GM12878 (cell line): Measurements from ENCODE around the gene STK16. TPM values are rescaled to one million over a fixed set of nuclear protein-coding genes. Genes with fewer than 3 reads are reported as not detected.

Experiments
- ASH2L ChIP-seq: fragments of 300-600, 200-600 bp; sonication (generic); IDR thresholded peaks from 2 replicates; pipeline ENCODE4 v1.6.1; 2017; ENCODE audit warnings: low read depth, mild to moderate bottlenecking, borderline replicate concordance
- BMI1 ChIP-seq: fragments of 450-650 bp; IDR thresholded peaks from 2 replicates; pipeline ENCODE4 v1.6.1; 2016; ENCODE audit warnings: mild to moderate bottlenecking, moderate library complexity, borderline replicate concordance
- CHD1 ChIP-seq: IDR thresholded peaks from 2 replicates; pipeline ENCODE4 v1.6.1; 2012; ENCODE audit warnings: low read depth, low read length, improper control_type of control experiment
- CHD2 ChIP-seq: IDR thresholded peaks from 2 replicates; pipeline ENCODE4 v1.6.1; 2011; ENCODE audit warnings: low read depth, low read length, improper control_type of control experiment, borderline replicate concordance
- FOXK2 ChIP-seq: fragments of 450-650 bp; IDR thresholded peaks from 2 replicates; pipeline ENCODE4 v1.6.1; 2017; ENCODE audit warnings: mild to moderate bottlenecking, moderate library complexity
- FOXM1 ChIP-seq: IDR thresholded peaks from 2 replicates; pipeline ENCODE4 v1.6.1; 2012; ENCODE audit warnings: low read depth, mild to moderate bottlenecking, inconsistent platforms, low read length, moderate library complexity
- HDAC6 ChIP-seq: fragments of 200-600 bp; sonication (generic); IDR thresholded peaks from one replicate; pipeline ENCODE4 v1.8.0; 2017; ENCODE audit warnings: antibody characterized with exemption; ENCODE audit not compliant: unreplicated experiment
- IRF4 ChIP-seq: IDR thresholded peaks from 2 replicates; pipeline ENCODE4 v1.6.1; 2011; ENCODE audit warnings: low read depth, low read length
- MYC ChIP-seq: IDR thresholded peaks from 2 replicates; pipeline ENCODE4 v1.6.1; 2011; ENCODE audit warnings: mild to moderate bottlenecking, low read length, moderate library complexity, inconsistent platforms; ENCODE audit not compliant: insufficient read depth, insufficient replicate concordance, insufficient read length, severe bottlenecking
- NBN ChIP-seq: fragments of 450-650 bp; IDR thresholded peaks from 2 replicates; pipeline ENCODE4 v1.6.1; 2016
- PML ChIP-seq: IDR thresholded peaks from 2 replicates; pipeline ENCODE4 v1.6.1; 2012; ENCODE audit warnings: low read length, inconsistent platforms
- RCOR1 ChIP-seq: conservative IDR thresholded peaks from 2 replicates; pipeline ENCODE4 v1.6.1; 2012; ENCODE audit warnings: low read depth, low read length, improper control_type of control experiment
- SIX5 ChIP-seq: IDR thresholded peaks from 2 replicates; pipeline ENCODE4 v1.6.1; 2011; ENCODE audit warnings: mild to moderate bottlenecking, low read depth, low read length, moderate library complexity; ENCODE audit not compliant: severe bottlenecking
- SMAD5 ChIP-seq: IDR thresholded peaks from 2 replicates; pipeline ENCODE4 v1.6.1; 2016; ENCODE audit warnings: antibody characterized with exemption, low read depth
- YBX1 ChIP-seq: fragments of 450-650 bp; IDR thresholded peaks from 2 replicates; pipeline ENCODE4 v1.6.1; 2016; ENCODE audit warnings: antibody characterized with exemption
- ZBED1 ChIP-seq: IDR thresholded peaks from 2 replicates; pipeline ENCODE4 v1.6.1; 2016; ENCODE audit warnings: borderline replicate concordance
- polyA plus RNA-seq, 11 experiments: library from polyadenylated mRNA; depleted of rRNA in 4 of 11; unstranded in 6 of 11; stranded (reverse) in 5 of 11; fragments of >200 nt; fragmentation: Nextera tagmentation in 4 of 11; fragmentation: Illumina TruSeq in 1 of 11; extraction: Ambion mirVana in 4 of 11; extraction: Trizol in 1 of 11; gene quantifications; 1 replicate in 1 of 11; 2 replicates in 10 of 11; pipeline versions ENCODE4 v1.2.1 to v1.2.3, GENCODE V29; 2011 to 2016; ENCODE audit warnings: inconsistent platforms in 2 of 11, missing spikeins in 2 of 11, low read depth in 1 of 11
- total RNA-seq, 4 experiments: library from RNA; depleted of rRNA in 3 of 4; stranded (reverse); fragments of >200 nt in 3 of 4; fragmentation: Illumina TruSeq in 1 of 4; extraction: Trizol in 1 of 4; gene quantifications; 2 replicates each; pipeline versions ENCODE4 v1.2.1 to v1.2.3, GENCODE V29; 2013 to 2021
- TF ChIP-seq, protein P1 (sequence below): fragments of 450-650 bp; IDR thresholded peaks from 2 replicates; pipeline ENCODE4 v1.6.1; 2014; ENCODE audit warnings: mild to moderate bottlenecking
- TF ChIP-seq, protein P2 (sequence below): fragments of 450-650 bp; formaldehyde crosslinking; IDR thresholded peaks from 2 replicates; pipeline ENCODE4 v1.5.0; 2022; ENCODE audit warnings: mild to moderate bottlenecking, missing genetic modification characterization
- TF ChIP-seq, protein P3 (sequence below): fragments of 450-650 bp; IDR thresholded peaks from 2 replicates; pipeline ENCODE4 v1.6.1; 2017; ENCODE audit warnings: mild to moderate bottlenecking, moderate library complexity
- TF ChIP-seq, protein P4 (sequence below): IDR thresholded peaks from 2 replicates; pipeline ENCODE4 v1.6.1; 2012; ENCODE audit warnings: low read depth, low read length, improper control_type of control experiment

STK16 gene
- total and polyA plus RNA-seq, 10 of the 15 experiments (the other 5 are each of a cell fraction or from before 2014, with no cell fraction given): 4.3 to 50.1 (median 17.9) TPM

DNA sequence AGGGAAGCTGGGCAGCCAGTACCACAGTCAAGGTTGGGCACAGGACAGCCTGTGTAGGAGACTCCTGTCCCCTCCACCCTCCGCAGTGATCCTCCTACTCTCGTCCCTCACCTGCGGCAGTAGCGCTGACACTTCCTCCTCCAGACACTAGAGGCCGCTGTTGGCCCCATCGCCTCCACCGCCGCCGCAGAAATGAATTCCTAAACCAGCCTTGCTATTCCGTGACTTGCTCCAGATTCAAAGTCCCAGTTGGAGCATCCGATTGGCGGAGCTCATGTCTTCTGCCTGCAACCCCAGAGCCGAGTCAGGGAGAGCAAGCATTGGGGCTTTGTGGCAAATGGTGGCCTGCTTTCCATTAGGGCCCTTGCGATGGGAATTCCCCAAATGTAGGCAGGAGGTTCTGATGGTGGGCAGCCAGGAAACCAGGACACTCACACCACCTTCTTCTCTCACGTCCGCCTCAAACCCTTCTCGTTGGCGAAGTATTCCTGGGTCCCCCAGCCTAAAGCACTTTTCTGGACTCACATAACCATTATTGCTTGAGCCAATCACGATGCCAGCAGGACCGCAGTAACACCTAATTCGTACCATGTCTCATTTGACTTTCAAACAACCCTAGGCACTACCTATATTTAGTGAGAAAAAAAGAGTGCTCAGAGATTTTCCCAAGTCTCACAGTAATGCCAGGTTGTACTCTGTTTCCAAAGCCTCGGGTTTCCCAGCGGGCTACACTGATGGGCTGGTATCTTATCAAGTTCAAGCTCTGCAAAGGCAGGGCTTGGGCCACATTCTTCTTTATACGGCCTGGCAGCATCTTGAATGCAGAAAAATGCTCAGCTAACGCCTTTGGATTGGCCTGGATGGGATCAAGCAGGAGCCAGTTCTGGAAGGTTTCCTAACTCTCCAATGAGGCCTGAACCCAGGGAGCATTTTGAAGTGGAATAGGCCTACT lies 32.7 kb downstream of the STK16 start (continued):
- no peak; the same call in 1 of the 2 replicates for TF ChIP-seq IRF4
- TF ChIP-seq, protein P1, sequence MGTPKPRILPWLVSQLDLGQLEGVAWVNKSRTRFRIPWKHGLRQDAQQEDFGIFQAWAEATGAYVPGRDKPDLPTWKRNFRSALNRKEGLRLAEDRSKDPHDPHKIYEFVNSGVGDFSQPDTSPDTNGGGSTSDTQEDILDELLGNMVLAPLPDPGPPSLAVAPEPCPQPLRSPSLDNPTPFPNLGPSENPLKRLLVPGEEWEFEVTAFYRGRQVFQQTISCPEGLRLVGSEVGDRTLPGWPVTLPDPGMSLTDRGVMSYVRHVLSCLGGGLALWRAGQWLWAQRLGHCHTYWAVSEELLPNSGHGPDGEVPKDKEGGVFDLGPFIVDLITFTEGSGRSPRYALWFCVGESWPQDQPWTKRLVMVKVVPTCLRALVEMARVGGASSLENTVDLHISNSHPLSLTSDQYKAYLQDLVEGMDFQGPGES: no peak
- TF ChIP-seq CHD1: no peak
- TF ChIP-seq, protein P2, sequence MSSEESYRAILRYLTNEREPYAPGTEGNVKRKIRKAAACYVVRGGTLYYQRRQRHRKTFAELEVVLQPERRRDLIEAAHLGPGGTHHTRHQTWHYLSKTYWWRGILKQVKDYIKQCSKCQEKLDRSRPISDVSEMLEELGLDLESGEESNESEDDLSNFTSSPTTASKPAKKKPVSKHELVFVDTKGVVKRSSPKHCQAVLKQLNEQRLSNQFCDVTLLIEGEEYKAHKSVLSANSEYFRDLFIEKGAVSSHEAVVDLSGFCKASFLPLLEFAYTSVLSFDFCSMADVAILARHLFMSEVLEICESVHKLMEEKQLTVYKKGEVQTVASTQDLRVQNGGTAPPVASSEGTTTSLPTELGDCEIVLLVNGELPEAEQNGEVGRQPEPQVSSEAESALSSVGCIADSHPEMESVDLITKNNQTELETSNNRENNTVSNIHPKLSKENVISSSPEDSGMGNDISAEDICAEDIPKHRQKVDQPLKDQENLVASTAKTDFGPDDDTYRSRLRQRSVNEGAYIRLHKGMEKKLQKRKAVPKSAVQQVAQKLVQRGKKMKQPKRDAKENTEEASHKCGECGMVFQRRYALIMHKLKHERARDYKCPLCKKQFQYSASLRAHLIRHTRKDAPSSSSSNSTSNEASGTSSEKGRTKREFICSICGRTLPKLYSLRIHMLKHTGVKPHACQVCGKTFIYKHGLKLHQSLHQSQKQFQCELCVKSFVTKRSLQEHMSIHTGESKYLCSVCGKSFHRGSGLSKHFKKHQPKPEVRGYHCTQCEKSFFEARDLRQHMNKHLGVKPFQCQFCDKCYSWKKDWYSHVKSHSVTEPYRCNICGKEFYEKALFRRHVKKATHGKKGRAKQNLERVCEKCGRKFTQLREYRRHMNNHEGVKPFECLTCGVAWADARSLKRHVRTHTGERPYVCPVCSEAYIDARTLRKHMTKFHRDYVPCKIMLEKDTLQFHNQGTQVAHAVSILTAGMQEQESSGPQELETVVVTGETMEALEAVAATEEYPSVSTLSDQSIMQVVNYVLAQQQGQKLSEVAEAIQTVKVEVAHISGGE (CRISPR knock-in tag): no peak
- 0 out of 2 replicates have a peak, but pooled peaks have one; percentile 34 for TF ChIP-seq CHD2
- TF ChIP-seq SMAD5: no peak
- no peak for TF ChIP-seq SIX5
- peak; percentile 56; the same call in 1 of the 2 replicates for TF ChIP-seq FOXM1
- TF ChIP-seq, protein P3, sequence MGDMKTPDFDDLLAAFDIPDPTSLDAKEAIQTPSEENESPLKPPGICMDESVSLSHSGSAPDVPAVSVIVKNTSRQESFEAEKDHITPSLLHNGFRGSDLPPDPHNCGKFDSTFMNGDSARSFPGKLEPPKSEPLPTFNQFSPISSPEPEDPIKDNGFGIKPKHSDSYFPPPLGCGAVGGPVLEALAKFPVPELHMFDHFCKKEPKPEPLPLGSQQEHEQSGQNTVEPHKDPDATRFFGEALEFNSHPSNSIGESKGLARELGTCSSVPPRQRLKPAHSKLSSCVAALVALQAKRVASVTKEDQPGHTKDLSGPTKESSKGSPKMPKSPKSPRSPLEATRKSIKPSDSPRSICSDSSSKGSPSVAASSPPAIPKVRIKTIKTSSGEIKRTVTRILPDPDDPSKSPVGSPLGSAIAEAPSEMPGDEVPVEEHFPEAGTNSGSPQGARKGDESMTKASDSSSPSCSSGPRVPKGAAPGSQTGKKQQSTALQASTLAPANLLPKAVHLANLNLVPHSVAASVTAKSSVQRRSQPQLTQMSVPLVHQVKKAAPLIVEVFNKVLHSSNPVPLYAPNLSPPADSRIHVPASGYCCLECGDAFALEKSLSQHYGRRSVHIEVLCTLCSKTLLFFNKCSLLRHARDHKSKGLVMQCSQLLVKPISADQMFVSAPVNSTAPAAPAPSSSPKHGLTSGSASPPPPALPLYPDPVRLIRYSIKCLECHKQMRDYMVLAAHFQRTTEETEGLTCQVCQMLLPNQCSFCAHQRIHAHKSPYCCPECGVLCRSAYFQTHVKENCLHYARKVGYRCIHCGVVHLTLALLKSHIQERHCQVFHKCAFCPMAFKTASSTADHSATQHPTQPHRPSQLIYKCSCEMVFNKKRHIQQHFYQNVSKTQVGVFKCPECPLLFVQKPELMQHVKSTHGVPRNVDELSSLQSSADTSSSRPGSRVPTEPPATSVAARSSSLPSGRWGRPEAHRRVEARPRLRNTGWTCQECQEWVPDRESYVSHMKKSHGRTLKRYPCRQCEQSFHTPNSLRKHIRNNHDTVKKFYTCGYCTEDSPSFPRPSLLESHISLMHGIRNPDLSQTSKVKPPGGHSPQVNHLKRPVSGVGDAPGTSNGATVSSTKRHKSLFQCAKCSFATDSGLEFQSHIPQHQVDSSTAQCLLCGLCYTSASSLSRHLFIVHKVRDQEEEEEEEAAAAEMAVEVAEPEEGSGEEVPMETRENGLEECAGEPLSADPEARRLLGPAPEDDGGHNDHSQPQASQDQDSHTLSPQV: 0 out of 2 replicates have a peak, but pooled peaks have one; percentile 59
- no peak for TF ChIP-seq RCOR1
- TF ChIP-seq PML: no peak
- TF ChIP-seq ZBED1: no peak
- TF ChIP-seq ASH2L: no peak
- no peak for TF ChIP-seq YBX1
- TF ChIP-seq FOXK2: no peak
- TF ChIP-seq NBN: peak; percentile 94
- TF ChIP-seq BMI1: no peak
- TF ChIP-seq, protein P4, sequence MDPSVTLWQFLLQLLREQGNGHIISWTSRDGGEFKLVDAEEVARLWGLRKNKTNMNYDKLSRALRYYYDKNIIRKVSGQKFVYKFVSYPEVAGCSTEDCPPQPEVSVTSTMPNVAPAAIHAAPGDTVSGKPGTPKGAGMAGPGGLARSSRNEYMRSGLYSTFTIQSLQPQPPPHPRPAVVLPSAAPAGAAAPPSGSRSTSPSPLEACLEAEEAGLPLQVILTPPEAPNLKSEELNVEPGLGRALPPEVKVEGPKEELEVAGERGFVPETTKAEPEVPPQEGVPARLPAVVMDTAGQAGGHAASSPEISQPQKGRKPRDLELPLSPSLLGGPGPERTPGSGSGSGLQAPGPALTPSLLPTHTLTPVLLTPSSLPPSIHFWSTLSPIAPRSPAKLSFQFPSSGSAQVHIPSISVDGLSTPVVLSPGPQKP: no peak
- TF ChIP-seq MYC: no peak
- TF ChIP-seq HDAC6: no peak
